ENCODE measurements around the gene MICOS13. TPM values are rescaled to one million over a fixed set of nuclear protein-coding genes. Genes with fewer than 3 reads are reported as not detected.

The MICOS13 gene
- total and polyA plus RNA-seq, 10 donors: 15.7 to 89.5 (median 38.0) TPM

DNA sequence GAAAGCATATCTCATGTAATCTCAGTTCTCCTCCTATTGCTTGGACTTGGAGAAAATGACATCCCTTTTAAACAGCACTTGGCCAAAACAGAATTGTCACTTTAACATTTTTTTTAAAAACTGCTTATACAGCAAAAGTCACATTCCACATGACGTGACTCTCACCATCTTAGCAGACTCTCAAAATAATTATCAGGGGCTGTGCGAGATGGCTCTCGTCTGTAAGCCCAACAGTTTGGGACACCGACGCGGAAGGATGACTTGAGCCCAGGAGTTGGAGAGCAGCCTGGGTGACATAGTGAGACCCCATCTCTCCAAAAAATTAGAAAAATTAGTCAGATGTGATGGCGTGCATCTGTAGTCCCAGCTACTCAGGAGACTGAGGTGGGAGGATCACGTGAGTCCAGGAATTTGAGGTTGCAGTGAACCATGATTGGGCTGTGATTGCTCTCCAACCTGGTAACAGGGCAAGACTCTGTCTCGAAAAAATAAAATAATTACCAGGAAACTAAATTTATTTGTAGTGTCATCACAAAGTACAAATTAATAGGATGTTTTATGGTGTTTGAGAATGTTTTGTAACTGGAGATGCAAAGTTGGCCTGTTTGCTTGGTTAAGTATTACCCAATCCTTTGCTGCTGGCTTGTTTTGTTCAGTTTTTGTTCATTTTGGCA lies 48.6 kb downstream of the MICOS13 start:
- Histone ChIP-seq H3K27me3 (replicated peaks in 1 of 7) (no peaks in the 10 kb centered on the region), H3K4me1 (peaks cover 38 to 100% (median 79%) of the 10 kb centered on the region in 6 donors), H3K4me3 (peak overlapping the region in 1 of 8 donors; percentile 12), H3K36me3 (peaks cover 0 to 90% (median 19%) of the 10 kb centered on the region in 6 donors), H3K27ac (peak overlapping the region in 3 of 8 donors; percentile 51 to 62 (median 51)), H3K9me3 (no peaks in the 10 kb centered on the region)
- TF ChIP-seq, protein P1, sequence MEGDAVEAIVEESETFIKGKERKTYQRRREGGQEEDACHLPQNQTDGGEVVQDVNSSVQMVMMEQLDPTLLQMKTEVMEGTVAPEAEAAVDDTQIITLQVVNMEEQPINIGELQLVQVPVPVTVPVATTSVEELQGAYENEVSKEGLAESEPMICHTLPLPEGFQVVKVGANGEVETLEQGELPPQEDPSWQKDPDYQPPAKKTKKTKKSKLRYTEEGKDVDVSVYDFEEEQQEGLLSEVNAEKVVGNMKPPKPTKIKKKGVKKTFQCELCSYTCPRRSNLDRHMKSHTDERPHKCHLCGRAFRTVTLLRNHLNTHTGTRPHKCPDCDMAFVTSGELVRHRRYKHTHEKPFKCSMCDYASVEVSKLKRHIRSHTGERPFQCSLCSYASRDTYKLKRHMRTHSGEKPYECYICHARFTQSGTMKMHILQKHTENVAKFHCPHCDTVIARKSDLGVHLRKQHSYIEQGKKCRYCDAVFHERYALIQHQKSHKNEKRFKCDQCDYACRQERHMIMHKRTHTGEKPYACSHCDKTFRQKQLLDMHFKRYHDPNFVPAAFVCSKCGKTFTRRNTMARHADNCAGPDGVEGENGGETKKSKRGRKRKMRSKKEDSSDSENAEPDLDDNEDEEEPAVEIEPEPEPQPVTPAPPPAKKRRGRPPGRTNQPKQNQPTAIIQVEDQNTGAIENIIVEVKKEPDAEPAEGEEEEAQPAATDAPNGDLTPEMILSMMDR (IDR thresholded peaks at IDR 0.05 in 8 of 11, conservative IDR thresholded peaks at IDR 0.05 in 3 of 11): no peak
- TF ChIP-seq POLR2AphosphoS5 (IDR thresholded peaks at IDR 0.05): no peak
- no peak for TF ChIP-seq POLR2A (IDR thresholded peaks at IDR 0.05)
- DNase-seq: no peak
- WGBS, 5 donors: 70 to 82% (median 71%) methylated on average over 9 of the region's 9 CpGs
- intact Hi-C loops (cut with DNase I; ENCODE audit: low total_unique reads): no loop called here

DNA sequence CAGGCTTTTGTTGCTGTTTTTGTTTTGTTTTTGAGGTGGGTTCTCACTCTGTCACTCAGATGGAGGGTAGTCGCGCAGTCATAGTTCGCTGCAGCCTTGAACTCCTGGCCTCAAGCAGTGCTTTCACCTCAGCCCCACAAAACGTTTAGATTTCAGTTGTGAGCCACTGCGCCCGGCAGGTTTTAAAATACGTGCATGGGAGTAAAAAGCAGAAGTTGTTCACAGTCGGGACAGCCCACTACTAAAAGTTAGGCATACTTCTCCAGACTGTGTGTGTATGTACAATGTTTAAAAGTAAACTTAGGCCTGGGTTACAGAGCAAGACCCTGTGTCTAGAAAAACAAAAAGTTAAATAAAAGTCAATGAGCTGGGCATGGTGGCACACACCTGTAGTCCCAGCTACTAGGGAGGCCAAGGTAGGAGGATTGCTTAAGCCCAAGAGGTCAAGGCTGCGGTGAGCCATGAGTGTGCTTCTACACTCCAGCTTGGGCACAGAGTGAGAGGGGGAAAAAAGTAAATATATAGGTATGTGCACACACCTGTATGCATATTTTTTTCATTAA lies 51.3 kb downstream of the MICOS13 start:
- intact Hi-C loops (cut with DNase I; ENCODE audit: low total_unique reads): loop anchor here (10.0 kb wide), 1 partner anchor 46 kb away; no protein-coding TSS in a partner anchor
- H3K36me3 ChIP-seq: peaks cover 0 to 87% (median 26%) of the 10 kb centered on the region in 6 donors
- peak; percentile 76 for DNase-seq
- H3K4me1 ChIP-seq: peaks cover 64 to 100% (median 96%) of the 10 kb centered on the region in 6 donors
- H3K27ac ChIP-seq: peak overlapping the region in 7 of 8 donors; percentile 4 to 98 (median 66)
- no peaks in the 10 kb centered on the region for H3K9me3 ChIP-seq
- no peaks in the 10 kb centered on the region for H3K27me3 ChIP-seq (replicated peaks in 1 of 7)
- 42 to 57% (median 47%) methylated on average over 9 of the region's 9 CpGs for WGBS, 5 donors
- H3K4me3 ChIP-seq: peak overlapping the region in 1 of 8 donors; percentile 35
- TF ChIP-seq POLR2A (IDR thresholded peaks at IDR 0.05) (no peak), POLR2AphosphoS5 (IDR thresholded peaks at IDR 0.05) (no peak)
- TF ChIP-seq, protein P1 (IDR thresholded peaks at IDR 0.05 in 8 of 11, conservative IDR thresholded peaks at IDR 0.05 in 3 of 11): no peak

DNA sequence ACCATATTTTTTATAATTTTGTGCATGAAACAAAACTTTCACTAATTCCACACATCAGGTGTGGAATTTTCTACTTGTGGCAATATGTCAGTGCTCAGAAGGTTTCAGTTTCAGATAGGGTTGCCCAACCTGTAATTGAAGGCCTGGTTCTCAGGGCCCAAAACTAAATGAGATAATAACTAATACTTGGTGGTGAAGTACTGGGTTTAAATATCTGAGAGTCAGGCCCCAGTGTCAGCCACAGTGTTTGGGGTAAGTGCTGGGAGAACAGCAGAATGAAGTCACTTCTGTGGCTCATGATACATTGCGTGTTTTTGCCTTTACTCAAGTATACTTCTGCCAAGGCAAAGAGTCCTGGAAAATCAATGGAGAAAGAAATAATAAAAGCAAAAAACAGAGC lies 51.9 kb downstream of the MICOS13 start:
- 65 to 93% (median 81%) methylated on average over 1 of the region's 1 CpG for WGBS, 5 donors
- H3K36me3 ChIP-seq: peaks cover 0 to 83% (median 26%) of the 10 kb centered on the region in 6 donors
- intact Hi-C loops (cut with DNase I; ENCODE audit: low total_unique reads): loop anchor here (10.0 kb wide), 1 partner anchor 46 kb away; no protein-coding TSS in a partner anchor
- peak overlapping the region in 1 of 8 donors; percentile 35 for H3K4me3 ChIP-seq
- DNase-seq: no peak
- H3K9me3 ChIP-seq: no peaks in the 10 kb centered on the region
- TF ChIP-seq POLR2A (IDR thresholded peaks at IDR 0.05) (no peak), POLR2AphosphoS5 (IDR thresholded peaks at IDR 0.05) (no peak)
- TF ChIP-seq, protein P1 (IDR thresholded peaks at IDR 0.05 in 8 of 11, conservative IDR thresholded peaks at IDR 0.05 in 3 of 11): no peak
- peak overlapping the region; percentile 4 to 98 (median 56) for H3K27ac ChIP-seq
- no peaks in the 10 kb centered on the region for H3K27me3 ChIP-seq (replicated peaks in 1 of 7)
- peaks cover 64 to 100% (median 95%) of the 10 kb centered on the region in 6 donors for H3K4me1 ChIP-seq

Other genes starting within 250 kb of the MICOS13 start
- gene ZNRF4, start 225.1 kb downstream of the MICOS13 start, total RNA-seq: not detected
- gene ZNRF4, start 225.1 kb downstream of the MICOS13 start, polyA plus RNA-seq: not detected
- gene TINCR, start 112.6 kb downstream of the MICOS13 start, total RNA-seq: under 1 TPM in 5 of 7 donors, not detected in 2; 0.26 to 0.73 (median 0.27) TPM
- gene TINCR, start 112.6 kb downstream of the MICOS13 start, polyA plus RNA-seq: under 1 TPM; 0.05 to 0.10 (median 0.09) TPM
- gene SAFB2, start 57.7 kb downstream of the MICOS13 start, total RNA-seq: 100 to 1,000 TPM in 6 of 7 donors, 10 to 100 TPM in 1; 73.4 to 146 (median 117) TPM
- gene SAFB2, start 57.7 kb downstream of the MICOS13 start, polyA plus RNA-seq: 10 to 100 TPM; 34.8 to 90.6 (median 60.1) TPM
- gene SAFB, start 57.4 kb downstream of the MICOS13 start, total RNA-seq: 100 to 1,000 TPM in 5 of 7 donors, 10 to 100 TPM in 2; 94.5 to 161 (median 112) TPM
- gene SAFB, start 57.4 kb downstream of the MICOS13 start, polyA plus RNA-seq: 10 to 100 TPM; 41.7 to 70.0 (median 64.8) TPM
- 1 to 10 TPM; 1.9 to 8.8 (median 3.1) TPM for gene HSD11B1L, start 511 bp upstream of the MICOS13 start, total RNA-seq
- 1 to 10 TPM; 3.3 to 5.5 (median 3.8) TPM for gene HSD11B1L, start 511 bp upstream of the MICOS13 start, polyA plus RNA-seq
- 100 to 1,000 TPM; 294 to 922 (median 652) TPM for gene RPL36, start 9.8 kb upstream of the MICOS13 start, total RNA-seq
- gene RPL36, start 9.8 kb upstream of the MICOS13 start, polyA plus RNA-seq: 1,000 to 10,000 TPM; 2,501 to 2,825 (median 2,795) TPM
- gene LONP1, start 39.6 kb upstream of the MICOS13 start, total RNA-seq: 10 to 100 TPM; 33.1 to 65.8 (median 56.5) TPM
- 10 to 100 TPM; 29.2 to 48.2 (median 42.6) TPM for gene LONP1, start 39.6 kb upstream of the MICOS13 start, polyA plus RNA-seq
- not detected for gene CATSPERD, start 40.1 kb upstream of the MICOS13 start, total RNA-seq
- not detected for gene CATSPERD, start 40.1 kb upstream of the MICOS13 start, polyA plus RNA-seq
- gene PRR22, start 104.2 kb upstream of the MICOS13 start, total RNA-seq: 1 to 10 TPM; 1.4 to 4.7 (median 2.4) TPM
- gene PRR22, start 104.2 kb upstream of the MICOS13 start, polyA plus RNA-seq: 10 to 100 TPM in 2 of 3 donors, 1 to 10 TPM in 1; 4.9 to 11.4 (median 10.6) TPM
- gene DUS3L, start 110.6 kb upstream of the MICOS13 start, total RNA-seq: 10 to 100 TPM; 22.7 to 63.9 (median 34.5) TPM
- gene DUS3L, start 110.6 kb upstream of the MICOS13 start, polyA plus RNA-seq: 10 to 100 TPM; 31.3 to 57.4 (median 52.5) TPM
- gene NRTN, start 124.6 kb upstream of the MICOS13 start, total RNA-seq: 1 to 10 TPM in 1 of 7 donors, under 1 TPM in 2, not detected in 4; 0.32 to 2.3 (median 0.72) TPM
- under 1 TPM in 2 of 3 donors, not detected in 1; 0.29 to 0.30 TPM for gene NRTN, start 124.6 kb upstream of the MICOS13 start, polyA plus RNA-seq
- under 1 TPM in 2 of 7 donors, not detected in 5; 0.20 to 0.44 TPM for gene FUT6, start 159.2 kb upstream of the MICOS13 start, total RNA-seq
- under 1 TPM; 0.06 to 0.13 (median 0.07) TPM for gene FUT6, start 159.2 kb upstream of the MICOS13 start, polyA plus RNA-seq
- gene FUT3, start 170.9 kb upstream of the MICOS13 start, total RNA-seq: not detected
- under 1 TPM in 2 of 3 donors, not detected in 1; 0.06 to 0.12 TPM for gene FUT3, start 170.9 kb upstream of the MICOS13 start, polyA plus RNA-seq
- not detected for gene FUT5, start 190.0 kb upstream of the MICOS13 start, total RNA-seq
- not detected for gene FUT5, start 190.0 kb upstream of the MICOS13 start, polyA plus RNA-seq
- gene NDUFA11, start 223.3 kb upstream of the MICOS13 start, total RNA-seq: 100 to 1,000 TPM in 6 of 7 donors, 10 to 100 TPM in 1; 83.8 to 156 (median 116) TPM
- gene NDUFA11, start 223.3 kb upstream of the MICOS13 start, polyA plus RNA-seq: 100 to 1,000 TPM; 252 to 377 (median 345) TPM
- 10 to 100 TPM in 6 of 7 donors, 1 to 10 TPM in 1; 8.5 to 15.9 (median 12.5) TPM for gene VMAC, start 224.4 kb upstream of the MICOS13 start, total RNA-seq
- 1 to 10 TPM; 2.1 to 9.6 (median 3.3) TPM for gene VMAC, start 224.4 kb upstream of the MICOS13 start, polyA plus RNA-seq
- 10 to 100 TPM; 14.7 to 20.7 (median 17.6) TPM for gene CAPS, start 233.7 kb upstream of the MICOS13 start, total RNA-seq
- gene CAPS, start 233.7 kb upstream of the MICOS13 start, polyA plus RNA-seq: 10 to 100 TPM; 23.7 to 61.8 (median 51.3) TPM